ENCODE results near the gene C17orf75.
"Not testable (repeated sequence)": the region's sequence is repeated elsewhere in the genome, so short reads cannot be mapped to it uniquely, and the experiment has no call there.

The C17orf75 gene

GRCh38 chr17:32355649-32356377 is 13.8 kb upstream of the C17orf75 start:
- H3K27ac Mint-ChIP-seq = peak overlapping the region; percentile 71 to 99
- H3K36me3 Mint-ChIP-seq (ENCODE audit: insufficient read depth) = peaks cover 98% of the 10 kb centered on the region
- ATAC-seq (replicated peaks) = no peak

DNA sequence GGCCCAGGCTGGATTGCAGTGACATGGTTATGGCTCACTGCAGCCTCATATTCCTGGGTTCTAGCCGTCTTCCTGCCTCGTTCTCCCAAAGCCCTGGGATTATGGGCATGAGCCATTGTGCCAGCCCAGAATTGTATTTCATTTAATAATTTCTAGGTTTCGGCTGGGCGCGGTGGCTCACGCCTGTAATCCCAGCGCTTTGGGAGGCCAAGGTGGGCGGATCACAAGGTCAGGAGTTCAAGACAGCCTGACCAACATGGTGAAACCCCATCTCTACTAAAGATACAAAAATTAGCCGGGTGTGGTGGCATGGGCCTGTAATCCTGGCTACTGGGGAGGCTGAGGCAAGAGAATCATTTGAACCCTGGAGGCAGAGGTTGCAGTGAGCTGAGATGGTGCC is 10.8 kb upstream of the C17orf75 start:
- Mint-ChIP-seq H3K4me3 (peak overlapping the region; percentile 97 to 98), H3K27ac (peak overlapping the region; percentile 71 to 99), H3K4me1 (ENCODE audit: low read depth in 2 of 2) (peaks cover 33 to 49% of the 10 kb centered on the region in 2 donors), H3K36me3 (ENCODE audit: insufficient read depth) (peaks cover 89% of the 10 kb centered on the region)
- not testable (repeated sequence) for H3K27me3 Mint-ChIP-seq; DNase-seq; ATAC-seq (replicated peaks); H3K9me3 Mint-ChIP-seq

More at GRCh38 chr17:32355649-32356377, 13.8 kb upstream of the C17orf75 start:
- peak overlapping the region; percentile 97 to 98 for H3K4me3 Mint-ChIP-seq
- H3K4me1 Mint-ChIP-seq (ENCODE audit: low read depth in 2 of 2) = peaks cover 33 to 53% of the 10 kb centered on the region in 2 donors
- H3K9me3 Mint-ChIP-seq = no peaks in the 10 kb centered on the region
- no peaks in the 10 kb centered on the region for H3K27me3 Mint-ChIP-seq
- no peak for DNase-seq

- peak in 2 of 3 experiments; percentile 24 to 28 for DNase-seq
- Mint-ChIP-seq H3K9me3 (no peaks in the 10 kb centered on the region), H3K36me3 (ENCODE audit: insufficient read depth) (peaks cover 70% of the 10 kb centered on the region), H3K4me3 (peak overlapping the region; percentile 97 to 98), H3K27ac (peak overlapping the region; percentile 99), H3K27me3 (no peaks in the 10 kb centered on the region), H3K4me1 (ENCODE audit: low read depth in 2 of 2) (peaks cover 32 to 39% of the 10 kb centered on the region in 2 donors)
- ATAC-seq (replicated peaks) = peak; percentile 46
Measured at GRCh38 chr17:32350666-32351418, 8.9 kb upstream of the C17orf75 start.

DNA sequence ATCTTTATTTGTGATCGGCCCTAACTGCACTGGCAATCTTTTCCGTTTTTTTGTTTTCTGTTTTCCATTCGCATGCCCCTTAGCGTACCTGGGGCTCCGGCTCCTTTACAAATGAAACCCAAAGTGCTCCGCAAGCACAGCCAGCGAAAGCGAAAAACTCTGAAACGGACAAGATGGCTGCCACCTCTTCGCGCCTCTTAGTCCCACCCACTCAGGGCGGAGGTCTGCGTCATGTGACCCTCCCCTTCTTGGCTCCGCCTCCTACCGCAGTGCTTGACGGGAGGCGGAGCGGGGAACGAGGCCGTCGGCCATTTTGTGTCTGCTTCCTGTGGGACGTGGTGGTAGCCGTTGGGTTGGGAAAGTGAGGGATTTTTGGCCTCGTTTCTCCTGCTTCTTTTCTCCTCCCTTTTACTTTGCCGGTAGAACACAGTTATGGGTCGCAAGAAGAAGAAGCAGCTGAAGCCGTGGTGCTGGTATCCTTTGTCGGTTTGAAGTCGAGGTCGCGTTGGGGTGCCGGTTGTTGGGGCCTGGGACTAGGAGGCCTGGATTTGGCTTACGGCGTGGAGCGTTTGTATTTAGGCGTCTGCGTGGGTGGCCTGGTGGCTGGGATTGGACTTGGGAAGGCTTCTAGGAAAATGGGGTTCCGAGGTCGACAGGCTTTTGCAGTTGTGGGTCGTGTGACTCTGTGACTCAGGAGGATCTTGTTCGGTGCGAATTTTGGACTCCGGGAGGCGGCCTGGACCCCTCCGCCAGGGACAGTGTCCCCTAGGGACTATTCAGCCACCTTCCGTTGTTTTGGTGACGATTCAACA is 8.1 kb upstream of the C17orf75 start, which contains the start of gene ZNF207:
Gene ZNF207, plus strand, starts transcription at position 304 of the 812 bp plus-strand sequence. Its CDS starts 129 bp downstream, at position 433.
- H3K27ac Mint-ChIP-seq = peak within 1 kb of the TSS; percentile 99
- H3K4me1 Mint-ChIP-seq (ENCODE audit: low read depth in 2 of 2) = peaks cover 25 to 32% of the 10 kb centered on the region in 2 donors
- ATAC-seq (replicated peaks) (peak; percentile 96), DNase-seq (peak; percentile 95)
- peaks cover 63% of the 10 kb centered on the region for H3K36me3 Mint-ChIP-seq (ENCODE audit: insufficient read depth)
- no peaks in the 10 kb centered on the region for H3K9me3 Mint-ChIP-seq
- H3K4me3 Mint-ChIP-seq = peak within 1 kb of the TSS; percentile 97 to 98
- H3K27me3 Mint-ChIP-seq = no peaks in the 10 kb centered on the region

DNA sequence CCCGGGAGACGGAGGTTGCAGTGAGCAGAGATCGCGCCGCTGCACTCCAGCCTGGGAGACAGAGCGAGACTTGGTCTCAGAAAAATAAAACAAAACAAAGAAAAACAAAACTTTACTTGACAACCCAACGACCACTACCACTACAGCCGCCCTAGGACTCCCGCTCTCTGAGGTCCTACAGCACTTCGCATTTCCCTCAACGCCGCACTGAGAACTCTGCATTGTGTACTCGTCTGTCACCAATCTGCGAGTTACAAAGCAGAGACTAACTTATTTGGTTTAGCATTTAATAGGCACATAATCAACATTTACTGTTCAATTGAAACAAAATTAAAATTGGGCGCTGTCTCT is 7.5 kb upstream of the C17orf75 start:
- no peaks in the 10 kb centered on the region for H3K9me3 Mint-ChIP-seq
- H3K36me3 Mint-ChIP-seq (ENCODE audit: insufficient read depth) = peaks cover 57% of the 10 kb centered on the region
- DNase-seq = no peak
- H3K4me1 Mint-ChIP-seq (ENCODE audit: low read depth in 2 of 2) = peaks cover 19 to 26% of the 10 kb centered on the region in 2 donors
- no peaks in the 10 kb centered on the region for H3K27me3 Mint-ChIP-seq
- peak; percentile 8 for ATAC-seq (replicated peaks)
- H3K27ac Mint-ChIP-seq = peak overlapping the region; percentile 99
- H3K4me3 Mint-ChIP-seq = peak overlapping the region; percentile 97 to 98

DNA sequence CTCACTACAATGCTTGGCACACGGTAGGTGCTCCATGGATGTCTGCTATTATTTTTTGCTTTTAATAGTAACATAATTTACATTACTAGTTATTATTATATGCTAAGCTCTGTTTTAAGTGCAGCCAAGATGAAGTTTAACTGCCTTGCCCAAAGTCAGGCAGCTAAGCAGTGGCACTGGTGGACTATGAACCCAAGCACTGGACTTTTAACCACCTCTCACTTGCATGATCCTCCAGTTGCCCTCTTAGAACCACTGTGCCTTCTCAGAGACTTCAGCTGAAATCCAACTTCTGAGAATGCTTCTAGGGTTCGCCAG is 6.5 kb upstream of the C17orf75 start:
- peak overlapping the region in 1 of 2 donors; percentile 99 for H3K27ac Mint-ChIP-seq
- H3K27me3 Mint-ChIP-seq = no peaks in the 10 kb centered on the region
- H3K36me3 Mint-ChIP-seq (ENCODE audit: insufficient read depth) = peaks cover 46% of the 10 kb centered on the region
- H3K4me3 Mint-ChIP-seq = peak overlapping the region in 1 of 2 donors; percentile 98
- H3K9me3 Mint-ChIP-seq = no peaks in the 10 kb centered on the region
- peaks cover 13 to 17% of the 10 kb centered on the region in 2 donors for H3K4me1 Mint-ChIP-seq (ENCODE audit: low read depth in 2 of 2)
- ATAC-seq (replicated peaks) (no peak), DNase-seq (no peak)

DNA sequence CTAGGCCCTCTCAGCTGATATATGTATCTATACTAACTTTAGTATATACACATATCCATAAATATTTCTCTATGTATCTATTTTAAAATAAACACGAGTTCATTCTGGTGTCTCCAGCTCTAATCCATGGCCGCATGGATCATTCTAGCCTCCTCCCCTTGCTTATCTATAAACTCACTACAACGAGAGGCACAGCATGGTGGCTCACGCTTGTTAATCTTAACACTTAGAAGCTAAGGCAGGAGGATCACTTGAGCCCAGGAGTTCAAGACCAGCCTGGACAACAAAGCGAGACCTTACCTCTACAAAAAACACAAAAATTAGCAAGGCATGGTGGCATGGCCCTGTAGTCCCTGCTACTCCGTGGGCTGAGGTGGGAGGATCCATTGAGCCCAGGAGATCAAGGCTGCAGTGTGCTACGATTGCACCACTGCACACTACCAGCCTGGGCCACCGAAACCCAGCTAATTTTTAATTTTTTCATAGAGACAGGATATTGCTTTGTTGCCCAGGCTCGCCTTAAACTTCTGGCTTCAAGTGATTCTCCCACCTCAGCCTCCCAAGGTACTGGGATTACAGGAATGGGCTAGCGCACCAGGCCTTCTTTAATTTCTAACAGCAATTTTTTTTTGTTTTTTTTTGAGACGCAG is 4.1 kb upstream of the C17orf75 start:
- DNase-seq = no peak
- peaks cover 31% of the 10 kb centered on the region for H3K36me3 Mint-ChIP-seq (ENCODE audit: insufficient read depth)
- no peaks in the 10 kb centered on the region for H3K9me3 Mint-ChIP-seq
- no peak overlapping the region for H3K4me3 Mint-ChIP-seq
- peaks cover 15 to 16% of the 10 kb centered on the region in 2 donors for H3K4me1 Mint-ChIP-seq (ENCODE audit: low read depth in 2 of 2)
- no peak for ATAC-seq (replicated peaks)
- H3K27ac Mint-ChIP-seq = no peak overlapping the region
- no peaks in the 10 kb centered on the region for H3K27me3 Mint-ChIP-seq

DNA sequence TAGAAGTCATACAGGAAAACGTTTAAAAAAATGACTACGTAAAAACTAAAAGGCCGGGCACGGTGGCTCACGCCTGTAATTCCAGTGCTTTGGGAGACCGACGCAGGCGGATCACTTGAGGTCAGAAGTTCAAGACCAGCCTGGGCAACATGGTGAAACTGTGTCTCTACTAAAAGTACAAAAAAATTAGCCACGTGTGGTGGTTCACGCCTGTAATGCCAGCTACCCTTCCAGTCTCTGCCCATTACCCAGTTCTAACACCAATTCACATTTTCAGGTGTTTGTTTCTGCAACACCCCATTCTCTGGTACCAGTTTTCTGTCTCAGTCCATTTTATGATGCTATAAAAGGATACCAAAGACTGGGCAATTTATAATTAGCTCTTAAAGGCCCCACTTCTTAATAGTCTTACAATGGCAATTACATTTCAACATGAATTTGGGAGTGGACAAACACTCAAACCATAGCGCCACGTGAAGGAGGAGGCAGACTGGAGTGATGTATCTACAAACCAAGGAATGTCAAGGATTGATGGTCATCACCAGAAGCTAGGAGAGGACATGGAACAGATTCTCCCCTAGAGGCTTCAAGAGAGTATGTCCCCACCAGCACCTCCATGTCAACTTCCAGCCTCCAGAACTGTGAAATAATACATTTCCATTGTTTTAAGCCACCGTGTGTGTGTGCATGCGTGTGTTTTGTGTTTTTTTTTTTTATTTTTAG is 791 bp upstream of the C17orf75 start:
- Mint-ChIP-seq H3K9me3 (no peaks in the 10 kb centered on the region), H3K36me3 (ENCODE audit: insufficient read depth) (peaks cover 21% of the 10 kb centered on the region), H3K4me3 (peak overlapping the region; percentile 91 to 96), H3K4me1 (ENCODE audit: low read depth in 2 of 2) (peaks cover 11 to 15% of the 10 kb centered on the region in 2 donors), H3K27ac (peak overlapping the region; percentile 88 to 94), H3K27me3 (no peaks in the 10 kb centered on the region)
- DNase-seq (no peak), ATAC-seq (replicated peaks) (no peak)

DNA sequence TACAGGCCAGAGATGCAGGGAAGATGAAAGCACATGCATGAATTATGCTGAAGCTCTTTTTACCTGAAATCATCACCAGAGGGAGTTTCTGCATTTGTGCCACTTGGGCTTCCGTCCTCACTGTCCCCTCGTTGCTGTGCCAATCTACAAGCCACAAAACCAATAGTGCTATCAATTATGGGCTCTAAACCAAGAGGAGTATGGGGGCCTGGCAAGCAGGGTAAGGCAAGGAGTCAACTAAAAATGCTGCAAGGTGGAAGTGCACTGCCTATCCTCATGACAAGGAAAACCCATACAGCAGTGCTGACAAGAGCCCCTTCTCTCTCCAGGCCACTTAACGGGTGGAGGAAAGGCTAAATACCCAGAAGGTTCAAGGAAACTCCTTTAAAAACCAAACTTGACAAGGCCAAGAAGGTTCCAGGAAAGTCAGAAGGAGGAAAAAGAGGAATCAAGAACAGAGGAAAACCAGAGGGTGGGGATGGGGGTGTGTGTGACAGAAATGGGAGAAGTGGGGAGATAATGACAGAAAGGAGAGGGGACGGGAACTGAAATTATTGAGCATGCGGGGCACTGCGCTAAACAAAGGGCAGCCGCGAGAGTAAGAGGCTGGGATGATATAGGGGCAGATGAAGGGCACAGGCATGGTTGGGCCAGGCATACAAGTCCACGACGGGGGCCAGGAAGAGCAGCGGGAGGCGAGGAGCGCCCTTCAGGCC is 674 bp downstream of the C17orf75 start:
- no peaks in the 10 kb centered on the region for H3K27me3 Mint-ChIP-seq
- peak overlapping the region; percentile 91 to 96 for H3K4me3 Mint-ChIP-seq
- peaks cover 11 to 15% of the 10 kb centered on the region in 2 donors for H3K4me1 Mint-ChIP-seq (ENCODE audit: low read depth in 2 of 2)
- H3K9me3 Mint-ChIP-seq = no peaks in the 10 kb centered on the region
- peak; percentile 32 to 46 (median 39) for DNase-seq
- peak; percentile 56 for ATAC-seq (replicated peaks)
- H3K27ac Mint-ChIP-seq = peak overlapping the region; percentile 88 to 94
- peaks cover 24% of the 10 kb centered on the region for H3K36me3 Mint-ChIP-seq (ENCODE audit: insufficient read depth)

DNA sequence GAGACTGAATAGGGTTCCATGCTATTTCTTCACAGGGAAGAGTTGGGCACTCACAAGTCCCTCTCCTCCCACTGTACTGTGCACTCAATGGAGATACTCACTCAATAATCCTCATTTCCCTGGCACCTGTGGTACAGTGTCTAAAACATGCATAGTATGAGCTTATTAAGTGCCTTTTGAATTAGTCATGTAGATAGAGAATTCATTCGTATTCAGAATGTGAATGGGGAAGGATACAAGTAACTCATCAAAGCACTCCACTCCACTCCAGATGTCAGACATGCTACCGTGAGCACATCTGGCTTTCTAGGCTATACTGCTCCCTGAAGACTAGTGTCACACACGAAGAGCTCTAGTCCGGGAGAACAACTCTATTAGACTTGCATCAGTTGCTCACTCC is 6.3 kb downstream of the C17orf75 start:
- Mint-ChIP-seq H3K27me3 (no peaks in the 10 kb centered on the region), H3K9me3 (no peaks in the 10 kb centered on the region), H3K36me3 (ENCODE audit: insufficient read depth) (peaks cover 17% of the 10 kb centered on the region), H3K27ac (peak overlapping the region in 1 of 2 donors; percentile 51), H3K4me3 (no peak overlapping the region), H3K4me1 (ENCODE audit: low read depth in 2 of 2) (peaks cover 12 to 17% of the 10 kb centered on the region in 2 donors)
- DNase-seq (no peak), ATAC-seq (replicated peaks) (no peak)

- Mint-ChIP-seq H3K27ac (no peak overlapping the region), H3K4me1 (ENCODE audit: low read depth in 2 of 2) (peaks cover 17 to 18% of the 10 kb centered on the region in 2 donors), H3K9me3 (no peaks in the 10 kb centered on the region), H3K36me3 (ENCODE audit: insufficient read depth) (peaks cover 15% of the 10 kb centered on the region), H3K27me3 (no peaks in the 10 kb centered on the region), H3K4me3 (no peak overlapping the region)
- ATAC-seq (replicated peaks) (no peak), DNase-seq (no peak)
Measured at GRCh38 chr17:32335046-32335445, 6.9 kb downstream of the C17orf75 start.

DNA sequence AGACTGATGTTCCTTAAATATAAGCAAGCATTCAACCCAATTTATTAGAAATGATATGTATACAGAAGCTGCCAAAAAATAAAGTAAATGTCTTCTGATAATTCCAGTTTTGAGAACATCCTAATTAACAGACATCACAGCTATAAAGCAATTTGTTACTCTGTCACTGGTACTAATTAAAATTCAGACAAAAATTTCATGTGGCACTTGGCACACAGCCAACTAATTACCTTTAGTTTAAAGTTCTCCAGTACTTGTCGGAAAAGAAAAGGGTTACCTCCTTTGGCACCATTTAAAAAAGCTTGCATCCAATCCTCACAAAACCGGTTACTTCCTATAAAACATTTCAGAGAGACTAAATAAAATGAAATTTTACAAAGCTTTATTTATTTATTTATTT is 8.8 kb downstream of the C17orf75 start:
- ATAC-seq (replicated peaks) (no peak), DNase-seq (no peak)
- no peaks in the 10 kb centered on the region for H3K9me3 Mint-ChIP-seq
- peaks cover 10% of the 10 kb centered on the region for H3K36me3 Mint-ChIP-seq (ENCODE audit: insufficient read depth)
- no peak overlapping the region for H3K27ac Mint-ChIP-seq
- no peak overlapping the region for H3K4me3 Mint-ChIP-seq
- H3K4me1 Mint-ChIP-seq (ENCODE audit: low read depth in 2 of 2) = peaks cover 17 to 19% of the 10 kb centered on the region in 2 donors
- no peaks in the 10 kb centered on the region for H3K27me3 Mint-ChIP-seq
